Activated naive CD4-positive, alpha-beta T cell treated with anti-CD3 and anti-CD28 coated beads, Interleukin-2, amount 50 U/mL, for 72 hours (primary cell): ENCODE results near the gene RARRES2. TPM values are rescaled to one million over a fixed set of nuclear protein-coding genes. Genes with fewer than 3 reads are reported as not detected.
A peak's percentile ranks its signal among the peaks of the same experiment; 100 is the strongest.

Experiments used
- ATAC-seq, 2 donors: fragments of 150-1000 bp; cut with Tn5 transposase; 2 replicates each; pipeline ENCODE4 v1.10.0; 2021; ENCODE audit warnings: mild to moderate bottlenecking in 2 of 2, moderate library complexity in 2 of 2
- DNase-seq, 2 donors: peaks; one replicate each; pipeline ENCODE4 v3.0.0; 2021 to 2022; ENCODE audit warnings: low spot score in 2 of 2
- H3K27ac Mint-ChIP-seq, 2 donors: one replicate each; pipeline ENCODE4 v1.8.0; 2022; ENCODE audit warnings: mild to moderate bottlenecking in 2 of 2, mixed read lengths in 2 of 2
- H3K36me3 Mint-ChIP-seq, 2 donors: one replicate each; pipeline ENCODE4 v1.8.0; 2022; ENCODE audit warnings: mixed read lengths in 2 of 2
- H3K9me3 Mint-ChIP-seq, 2 donors: one replicate each; pipeline ENCODE4 v1.8.0; 2022; ENCODE audit warnings: mixed read lengths in 2 of 2
- total RNA-seq, 2 donors: library from RNA; stranded (reverse); gene quantifications; one replicate each; pipeline ENCODE4 v1.2.3, GENCODE V29; 2022

RARRES2 gene
- total RNA-seq, 2 donors from 2014 or later, result 0.12 TPM; not detected in 1

GRCh38 chr7:150337179-150337578 is 4.2 kb downstream of the RARRES2 start:
- H3K9me3 Mint-ChIP-seq, result no peaks in the 10 kb centered on the region
- no peak overlapping the region for H3K27ac Mint-ChIP-seq
- ATAC-seq, result no peak
- H3K36me3 Mint-ChIP-seq, result peaks cover 0 to 7% of the 10 kb centered on the region in 2 donors
- no peak for DNase-seq

GRCh38 chr7:150336746-150337145 is 4.7 kb downstream of the RARRES2 start:
- ATAC-seq (no peak), DNase-seq (no peak)
- peaks cover 0 to 7% of the 10 kb centered on the region in 2 donors for H3K36me3 Mint-ChIP-seq
- no peak overlapping the region for H3K27ac Mint-ChIP-seq
- no peaks in the 10 kb centered on the region for H3K9me3 Mint-ChIP-seq

DNA sequence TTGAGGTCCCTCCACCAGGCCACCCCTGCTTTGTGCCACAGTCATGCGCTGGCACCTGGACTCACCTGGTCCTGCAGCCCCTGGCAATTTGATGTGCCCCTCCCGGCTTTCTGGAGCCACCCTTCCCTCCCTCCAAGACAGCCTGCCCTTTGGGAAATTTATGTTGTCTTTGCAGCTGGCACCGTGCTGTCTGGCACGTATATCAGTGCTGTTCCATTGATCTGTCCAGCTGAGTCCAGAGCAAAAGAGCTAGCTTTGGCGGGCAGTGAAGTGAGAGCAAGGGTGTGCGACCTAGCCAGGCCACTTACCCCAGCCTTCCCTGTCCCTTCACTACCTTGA is 5.7 kb downstream of the RARRES2 start:
- DNase-seq (no peak), ATAC-seq (no peak)
- H3K27ac Mint-ChIP-seq, result no peak overlapping the region
- H3K36me3 Mint-ChIP-seq, result peaks cover 0 to 7% of the 10 kb centered on the region in 2 donors
- H3K9me3 Mint-ChIP-seq, result no peaks in the 10 kb centered on the region

DNA sequence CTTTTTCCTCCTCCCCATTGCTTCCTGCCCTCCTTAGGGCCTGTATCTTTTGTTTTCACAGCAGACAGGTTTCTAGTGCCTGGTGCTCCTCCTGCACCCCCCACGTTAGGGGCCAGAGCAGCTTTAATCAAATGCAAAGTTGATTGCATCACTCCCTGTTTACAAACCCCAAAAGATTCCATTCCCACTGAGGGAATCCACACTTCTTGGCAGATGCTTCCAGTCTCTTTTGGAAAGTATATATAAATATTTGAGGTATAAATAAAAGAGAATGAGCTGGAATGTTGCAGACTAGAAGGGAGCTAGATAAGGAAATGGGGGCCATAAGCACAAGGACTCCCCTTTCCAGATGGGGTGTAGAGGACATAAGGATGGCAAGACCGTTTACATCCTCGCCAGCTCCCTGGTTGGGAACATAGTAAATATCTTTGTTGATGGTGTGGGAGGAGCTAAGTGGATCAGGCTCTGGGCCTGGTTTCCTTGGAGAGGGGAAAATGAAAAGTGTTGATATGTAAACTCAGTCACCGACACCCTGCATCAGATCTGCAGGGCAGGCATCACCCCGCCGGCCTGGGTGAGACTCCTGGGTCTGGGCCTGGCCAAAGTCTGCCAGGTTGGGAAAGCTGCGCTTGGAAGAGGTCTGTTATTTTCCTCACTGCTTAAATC is 6.2 kb downstream of the RARRES2 start:
- H3K9me3 Mint-ChIP-seq, result no peaks in the 10 kb centered on the region
- DNase-seq (no peak), ATAC-seq (no peak)
- H3K27ac Mint-ChIP-seq, result no peak overlapping the region
- peaks cover 0 to 7% of the 10 kb centered on the region in 2 donors for H3K36me3 Mint-ChIP-seq

GRCh38 chr7:150334108-150334507 is 7.3 kb downstream of the RARRES2 start:
- DNase-seq, result no peak
- no peaks in the 10 kb centered on the region for H3K9me3 Mint-ChIP-seq
- H3K27ac Mint-ChIP-seq, result peak overlapping the region in 1 of 2 donors; percentile 24
- no peak for ATAC-seq
- H3K36me3 Mint-ChIP-seq, result peaks cover 0 to 7% of the 10 kb centered on the region in 2 donors

GRCh38 chr7:150333659-150334058 is 7.8 kb downstream of the RARRES2 start:
- H3K36me3 Mint-ChIP-seq, result peaks cover 0 to 7% of the 10 kb centered on the region in 2 donors
- DNase-seq (no peak), ATAC-seq (no peak)
- H3K27ac Mint-ChIP-seq, result peak overlapping the region in 1 of 2 donors; percentile 24
- H3K9me3 Mint-ChIP-seq, result no peaks in the 10 kb centered on the region

GRCh38 chr7:150332852-150333635 is 8.4 kb downstream of the RARRES2 start:
- DNase-seq (no peak), ATAC-seq (no peak)
- Mint-ChIP-seq H3K36me3 (peaks cover 0 to 6% of the 10 kb centered on the region in 2 donors), H3K27ac (no peak overlapping the region), H3K9me3 (no peaks in the 10 kb centered on the region)

- no peak overlapping the region for H3K27ac Mint-ChIP-seq
- peaks cover 8 to 18% of the 10 kb centered on the region in 2 donors for H3K36me3 Mint-ChIP-seq
- no peak for DNase-seq
- H3K9me3 Mint-ChIP-seq, result no peaks in the 10 kb centered on the region
- ATAC-seq, result no peak
Observed at GRCh38 chr7:150330211-150330885, 11.1 kb downstream of the RARRES2 start.

GRCh38 chr7:150329331-150330120 is 11.9 kb downstream of the RARRES2 start:
- Mint-ChIP-seq H3K27ac (no peak overlapping the region), H3K9me3 (no peaks in the 10 kb centered on the region), H3K36me3 (peaks cover 15 to 24% of the 10 kb centered on the region in 2 donors)
- ATAC-seq (no peak), DNase-seq (no peak)

DNA sequence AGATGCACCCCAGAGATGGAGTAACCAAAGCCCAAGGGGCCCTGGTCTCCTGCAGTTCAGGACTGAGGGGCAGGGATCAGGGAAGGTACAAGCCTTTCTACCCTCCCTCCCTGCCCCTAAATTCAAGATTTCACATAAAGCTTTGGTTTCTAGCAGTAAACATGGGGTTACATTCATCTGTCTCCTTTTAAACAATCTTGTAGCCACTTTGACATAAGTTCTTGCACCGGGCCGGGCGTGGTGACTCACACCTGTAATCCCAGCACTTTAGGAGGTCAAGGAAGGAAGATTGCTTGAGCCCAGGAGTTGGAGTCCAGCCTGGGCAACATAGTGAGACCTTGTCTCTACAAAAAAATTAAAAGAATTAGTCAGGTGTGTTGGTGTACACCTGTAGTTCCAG is 14.1 kb downstream of the RARRES2 start:
- peaks cover 29 to 37% of the 10 kb centered on the region in 2 donors for H3K36me3 Mint-ChIP-seq
- H3K27ac Mint-ChIP-seq, result no peak overlapping the region
- DNase-seq (no peak), ATAC-seq (no peak)
- H3K9me3 Mint-ChIP-seq, result no peaks in the 10 kb centered on the region

DNA sequence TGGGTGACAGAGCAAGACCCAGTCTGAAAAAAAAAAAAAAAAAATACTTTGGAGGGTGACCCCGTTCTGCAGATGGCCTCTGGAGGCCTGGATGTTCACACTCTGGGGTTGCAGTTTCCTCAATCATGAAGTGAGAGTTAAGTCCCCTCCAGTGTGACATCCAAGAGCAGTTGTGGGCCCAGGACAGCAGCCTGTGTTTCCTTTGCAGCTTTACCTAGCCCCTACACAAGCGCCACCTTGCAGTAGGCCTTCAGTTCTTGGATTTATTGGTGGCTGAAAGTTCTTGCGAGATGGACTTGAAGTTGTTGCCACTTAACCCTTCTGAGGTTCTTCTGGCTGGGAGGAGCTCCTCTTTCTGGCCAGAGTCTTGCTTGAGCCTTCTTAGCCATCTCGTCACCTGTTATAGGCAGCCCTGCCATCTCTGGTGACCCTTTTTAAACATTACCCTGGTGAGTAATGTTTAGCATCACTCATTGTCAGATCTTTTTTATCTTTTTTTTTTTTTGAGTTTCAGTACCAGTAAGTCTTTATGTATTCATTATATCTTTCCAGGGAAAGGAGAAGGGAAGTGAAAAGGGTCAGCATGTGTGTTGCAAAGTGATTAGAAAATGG is 14.7 kb downstream of the RARRES2 start:
- ATAC-seq, result no peak
- no peak for DNase-seq
- H3K27ac Mint-ChIP-seq, result peak overlapping the region in 1 of 2 donors; percentile 32
- H3K36me3 Mint-ChIP-seq, result peaks cover 33 to 38% of the 10 kb centered on the region in 2 donors
- H3K9me3 Mint-ChIP-seq, result no peaks in the 10 kb centered on the region

- DNase-seq (no peak), ATAC-seq (no peak)
- Mint-ChIP-seq H3K9me3 (no peaks in the 10 kb centered on the region), H3K27ac (peak overlapping the region; percentile 35 to 63), H3K36me3 (peaks cover 33 to 38% of the 10 kb centered on the region in 2 donors)
Observed at GRCh38 chr7:150325901-150326300, 15.5 kb downstream of the RARRES2 start.

- no peaks in the 10 kb centered on the region for H3K9me3 Mint-ChIP-seq
- H3K27ac Mint-ChIP-seq, result peak overlapping the region; percentile 75 to 100
- ATAC-seq (no peak), DNase-seq (no peak)
- peaks cover 33 to 38% of the 10 kb centered on the region in 2 donors for H3K36me3 Mint-ChIP-seq
Observed at GRCh38 chr7:150325110-150325611, 16.3 kb downstream of the RARRES2 start.

GRCh38 chr7:150324373-150324961 is 17.0 kb downstream of the RARRES2 start:
- Mint-ChIP-seq H3K36me3 (peaks cover 33 to 43% of the 10 kb centered on the region in 2 donors), H3K27ac (peak overlapping the region; percentile 98 to 100), H3K9me3 (no peaks in the 10 kb centered on the region)
- no peak for ATAC-seq
- DNase-seq, result no peak

GRCh38 chr7:150323682-150324372 is 17.6 kb downstream of the RARRES2 start:
- Mint-ChIP-seq H3K9me3 (no peaks in the 10 kb centered on the region), H3K36me3 (peaks cover 33 to 43% of the 10 kb centered on the region in 2 donors), H3K27ac (peak overlapping the region; percentile 98 to 100)
- no peak for DNase-seq
- ATAC-seq, result peak; percentile 10 to 18
